Sigmoid colon (tissue), 3 donors: ENCODE data around the gene OLFML1.

Experiments
- POLR2A ChIP-seq, 2 donors: fragments of 450-650 bp; IDR thresholded peaks; one replicate each; pipeline ENCODE4 v1.6.1; 2016; ENCODE audit warnings: antibody characterized with exemption in 2 of 2, mild to moderate bottlenecking in 2 of 2, moderate library complexity in 2 of 2
- TF ChIP-seq, protein P1 (sequence below), 4 experiments: fragments of 450-650 bp in 3 of 4; fragments of 200-600 bp in 1 of 4; IDR thresholded peaks; one replicate each; pipeline ENCODE4 v1.5.1; 2016 to 2019; ENCODE audit warnings: antibody characterized with exemption in 4 of 4, mild to moderate bottlenecking in 3 of 4, moderate library complexity in 2 of 4

DNA sequence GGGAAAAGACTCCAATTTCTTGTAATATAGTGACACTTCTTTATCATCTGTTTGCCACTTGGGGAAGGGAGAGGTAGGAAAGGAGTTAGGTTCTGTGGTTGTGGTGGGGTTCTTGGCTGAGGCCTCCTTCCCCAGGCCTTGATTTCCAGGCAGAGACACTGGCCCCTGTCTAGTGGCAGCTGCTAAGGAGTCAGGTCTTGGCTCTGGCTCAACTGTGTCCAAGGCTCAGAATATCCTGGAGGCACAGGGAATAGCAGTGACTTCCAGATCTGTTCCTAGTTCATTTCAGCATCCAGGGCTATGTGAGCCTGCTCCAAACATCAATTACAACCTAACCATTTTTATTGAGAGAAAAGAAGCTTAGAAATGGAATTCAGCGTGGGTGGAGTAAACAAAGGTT is 58.0 kb downstream of the OLFML1 start:
- TF ChIP-seq, protein P1, sequence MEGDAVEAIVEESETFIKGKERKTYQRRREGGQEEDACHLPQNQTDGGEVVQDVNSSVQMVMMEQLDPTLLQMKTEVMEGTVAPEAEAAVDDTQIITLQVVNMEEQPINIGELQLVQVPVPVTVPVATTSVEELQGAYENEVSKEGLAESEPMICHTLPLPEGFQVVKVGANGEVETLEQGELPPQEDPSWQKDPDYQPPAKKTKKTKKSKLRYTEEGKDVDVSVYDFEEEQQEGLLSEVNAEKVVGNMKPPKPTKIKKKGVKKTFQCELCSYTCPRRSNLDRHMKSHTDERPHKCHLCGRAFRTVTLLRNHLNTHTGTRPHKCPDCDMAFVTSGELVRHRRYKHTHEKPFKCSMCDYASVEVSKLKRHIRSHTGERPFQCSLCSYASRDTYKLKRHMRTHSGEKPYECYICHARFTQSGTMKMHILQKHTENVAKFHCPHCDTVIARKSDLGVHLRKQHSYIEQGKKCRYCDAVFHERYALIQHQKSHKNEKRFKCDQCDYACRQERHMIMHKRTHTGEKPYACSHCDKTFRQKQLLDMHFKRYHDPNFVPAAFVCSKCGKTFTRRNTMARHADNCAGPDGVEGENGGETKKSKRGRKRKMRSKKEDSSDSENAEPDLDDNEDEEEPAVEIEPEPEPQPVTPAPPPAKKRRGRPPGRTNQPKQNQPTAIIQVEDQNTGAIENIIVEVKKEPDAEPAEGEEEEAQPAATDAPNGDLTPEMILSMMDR (IDR thresholded peaks at IDR 0.05) = no peak
- no peak for TF ChIP-seq POLR2A (IDR thresholded peaks at IDR 0.05)
